ENCODE data around the gene NUP50. TPM values are rescaled to one million over a fixed set of nuclear protein-coding genes. Genes with fewer than 3 reads are reported as not detected.

The NUP50 gene
- 34.2 and 46.1 TPM in 2 replicates for total RNA-seq

DNA sequence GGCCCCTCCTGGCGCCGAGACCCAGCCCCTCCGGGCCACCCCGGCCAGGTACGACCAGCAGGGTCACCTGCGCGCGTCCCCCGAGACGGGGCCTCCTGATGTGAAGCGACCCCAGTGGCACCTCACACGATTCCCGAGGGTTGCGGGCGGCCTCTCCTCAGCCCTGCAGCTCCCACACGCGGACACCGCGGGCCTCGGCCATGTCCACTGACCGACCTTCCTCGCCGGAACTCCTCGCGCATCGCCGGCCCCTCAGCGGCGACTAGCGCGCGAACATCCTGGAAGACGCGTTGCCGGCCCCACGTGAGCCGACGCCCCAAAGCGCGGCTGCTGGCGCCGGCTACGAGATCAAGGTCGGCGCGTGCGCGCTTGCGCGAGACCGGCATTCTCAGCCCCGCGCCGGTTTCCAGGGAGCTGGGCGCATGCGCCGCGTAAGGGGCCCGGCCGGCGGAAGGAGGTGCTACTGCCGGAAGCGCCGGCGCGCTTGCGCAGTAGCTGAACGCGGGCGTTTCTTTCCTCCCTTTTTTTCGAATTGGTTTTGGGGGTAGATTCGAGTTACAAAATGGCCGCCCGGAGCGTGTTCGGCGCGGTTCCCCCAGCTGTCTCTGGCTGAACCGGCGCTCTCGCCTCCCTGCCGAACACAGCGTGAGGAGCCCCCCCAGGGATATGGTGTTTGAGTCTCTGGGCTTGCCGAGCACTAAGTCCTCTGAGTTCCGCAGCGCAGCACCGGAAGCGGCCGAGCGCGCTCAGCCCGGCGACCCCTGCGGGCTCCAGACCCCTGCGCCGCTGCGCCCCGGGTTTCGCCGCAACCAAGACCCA lies at the start of gene NUP50:
TSS of gene NUP50 (plus strand) at position 475 of the 819 bp plus-strand sequence. CDS start 4,253 bp downstream, outside the sequence.

Other genes starting within 250 kb of the NUP50 start
- under 0.01 TPM in 1 of 2 replicates, not detected in the other for gene PHF21B, start 153.9 kb upstream of the NUP50 start, total RNA-seq
- 15.5 and 16.3 TPM in 2 replicates for gene KIAA0930, start 77.0 kb downstream of the NUP50 start, total RNA-seq
- gene UPK3A, start 121.0 kb downstream of the NUP50 start, total RNA-seq: not detected in 2 replicates
- gene FAM118A, start 146.0 kb downstream of the NUP50 start, total RNA-seq: 7.1 and 8.2 TPM in 2 replicates
- gene SMC1B, start 249.7 kb downstream of the NUP50 start, total RNA-seq: not detected in 2 replicates
- gene RIBC2, start 249.8 kb downstream of the NUP50 start, total RNA-seq: 1.0 and 2.9 TPM in 2 replicates

Data from bronchus fibroblast of lung (primary cell).